ENCODE measurements around the gene PARD6B. TPM values are rescaled to one million over a fixed set of nuclear protein-coding genes. Genes with fewer than 3 reads are reported as not detected.

The PARD6B gene
- total RNA-seq, 2 experiments from 2014 or later, result 4.4 to 6.1 TPM

DNA sequence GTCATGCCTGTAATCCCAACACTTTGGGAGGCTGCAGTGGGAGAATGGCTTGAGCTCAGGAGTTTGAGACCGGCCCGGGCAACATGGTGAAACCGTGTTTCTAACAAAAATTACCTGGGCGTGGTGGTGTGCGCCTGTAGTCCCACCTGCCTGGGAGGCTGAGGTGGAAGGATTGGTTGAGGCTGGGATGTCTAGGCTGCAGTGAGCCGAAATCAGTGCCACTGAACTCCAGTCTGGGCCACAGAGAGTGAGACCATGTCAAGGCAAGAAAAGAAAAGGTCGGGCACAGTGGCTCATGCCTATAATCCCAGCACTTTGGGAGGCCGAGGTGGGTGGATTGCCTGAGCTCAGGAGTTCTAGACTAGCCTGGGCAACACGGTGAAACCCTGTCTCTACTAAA, 55.3 kb downstream of the PARD6B start:
- H3K4me3 ChIP-seq (ENCODE audit: low read depth, low read length, poor library complexity, severe bottlenecking), result no peak overlapping the region
- no peak overlapping the region for H3K27ac ChIP-seq (ENCODE audit: low read depth, low read length, poor library complexity, severe bottlenecking)
- H3K4me2 ChIP-seq (ENCODE audit: low read length), result no peak overlapping the region
- H3K9me3 ChIP-seq (ENCODE audit: low read length), result no peaks in the 10 kb centered on the region
- ChIA-PET POLR2A (no interaction called here), CTCF (ENCODE audit: unreplicated experiment) (interaction anchor here (0.6 kb wide), 1 partner anchor 109 kb away, joined by 3 read pairs; no protein-coding TSS in a partner anchor)
- H3K4me1 ChIP-seq (ENCODE audit: insufficient read depth, low read length, poor library complexity, severe bottlenecking), result peaks cover 24% of the 10 kb centered on the region
- H3K79me2 ChIP-seq (ENCODE audit: insufficient read depth, low read depth, low read length), result no peaks in the 10 kb centered on the region
- no peaks in the 10 kb centered on the region for H3K9me2 ChIP-seq (ENCODE audit: insufficient read depth, low read length)
- intact Hi-C loops (cut with micrococcal nuclease; ENCODE audit: unreplicated experiment), result loop anchor here (10.0 kb wide), 1 partner anchor 122 kb away; no protein-coding TSS in a partner anchor
- H2AFZ ChIP-seq (ENCODE audit: low read length), result no peak overlapping the region
- H3K36me3 ChIP-seq (ENCODE audit: insufficient read depth, low read length), result no peaks in the 10 kb centered on the region
- no peaks in the 10 kb centered on the region for H4K20me1 ChIP-seq (ENCODE audit: insufficient read depth, low read length)
- no peak for DNase-seq (ENCODE audit: low spot score)
- no peak for TF ChIP-seq CTCF (conservative IDR thresholded peaks at IDR 0.05; ENCODE audit: low read length)
- BruUV-seq (replicated peaks), result no TSS peak

- H3K79me2 ChIP-seq (ENCODE audit: insufficient read depth, low read depth, low read length), result no peaks in the 10 kb centered on the region
- CTCF ChIA-PET (ENCODE audit: unreplicated experiment), result no interaction called here
- DNase-seq (ENCODE audit: low spot score), result no peak
- H3K4me3 ChIP-seq (ENCODE audit: low read depth, low read length, poor library complexity, severe bottlenecking), result no peak overlapping the region
- no peaks in the 10 kb centered on the region for H3K9me2 ChIP-seq (ENCODE audit: insufficient read depth, low read length)
- TF ChIP-seq CTCF (conservative IDR thresholded peaks at IDR 0.05; ENCODE audit: low read length) (no peak), EZH2phosphoT487 (IDR thresholded peaks at IDR 0.05; ENCODE audit: borderline replicate concordance, low read depth, low read length) (no peak)
- no peak overlapping the region for H2AFZ ChIP-seq (ENCODE audit: low read length)
- no peaks in the 10 kb centered on the region for H3K9me3 ChIP-seq (ENCODE audit: low read length)
- H3K4me2 ChIP-seq (ENCODE audit: low read length), result no peak overlapping the region
- POLR2A ChIA-PET, result no interaction called here
- H3K4me1 ChIP-seq (ENCODE audit: insufficient read depth, low read length, poor library complexity, severe bottlenecking), result peaks cover 24% of the 10 kb centered on the region
- H3K27ac ChIP-seq (ENCODE audit: low read depth, low read length, poor library complexity, severe bottlenecking), result no peak overlapping the region
- BruUV-seq (replicated peaks), result no TSS peak
- intact Hi-C loops (cut with micrococcal nuclease; ENCODE audit: unreplicated experiment), result loop anchor here (10.0 kb wide), 1 partner anchor 122 kb away; no protein-coding TSS in a partner anchor
- no peaks in the 10 kb centered on the region for H4K20me1 ChIP-seq (ENCODE audit: insufficient read depth, low read length)
- no peaks in the 10 kb centered on the region for H3K36me3 ChIP-seq (ENCODE audit: insufficient read depth, low read length)
These were observed 55.8 kb downstream of the PARD6B start for GRCh38 chr20:50787181-50787580.

DNA sequence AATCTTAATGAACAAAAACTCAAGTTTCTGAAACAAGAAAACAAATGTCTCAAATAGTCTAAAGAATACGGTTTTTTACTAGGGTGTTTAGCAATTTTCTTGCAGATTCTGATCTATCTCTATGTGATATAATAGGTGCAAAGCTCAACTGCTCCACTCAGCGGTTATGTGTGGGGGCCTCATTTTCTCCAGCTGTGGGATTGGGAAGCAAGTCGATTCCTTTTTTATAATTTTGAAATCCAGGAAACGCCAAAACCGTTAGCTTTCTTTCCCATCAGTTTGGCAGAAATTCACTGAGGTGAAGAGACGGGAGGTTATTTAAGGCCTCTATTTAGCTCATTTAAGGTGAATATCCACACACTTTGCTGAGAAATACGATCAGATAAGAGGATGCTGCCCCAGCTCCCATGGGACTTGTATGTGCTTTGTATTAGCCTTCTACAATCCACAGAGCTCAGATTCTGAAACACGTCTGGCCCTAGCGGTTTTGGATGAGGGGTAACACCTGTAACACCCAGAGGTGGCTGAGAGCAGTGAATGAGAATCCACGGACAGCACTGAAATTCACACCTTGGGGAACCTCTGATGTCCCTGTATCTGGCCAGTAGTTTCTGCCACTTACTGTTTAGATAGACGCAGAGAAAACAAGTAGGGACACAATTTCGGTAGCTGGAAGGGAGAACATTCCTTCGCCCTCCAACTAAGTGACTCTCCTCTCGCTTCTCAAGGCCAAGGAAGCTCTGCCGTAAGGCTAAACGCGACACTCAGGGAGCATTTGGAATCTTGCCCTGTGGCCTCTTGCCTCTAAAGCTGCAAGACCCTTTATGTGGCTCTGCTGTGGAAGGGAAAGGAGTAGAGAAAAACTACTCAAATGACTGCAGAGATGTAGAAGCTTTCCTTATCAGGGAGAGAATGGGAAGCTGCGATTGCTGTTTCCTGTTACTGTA, 56.9 kb downstream of the PARD6B start:
- peaks cover 30% of the 10 kb centered on the region for H3K4me1 ChIP-seq (ENCODE audit: insufficient read depth, low read length, poor library complexity, severe bottlenecking)
- no peaks in the 10 kb centered on the region for H3K9me2 ChIP-seq (ENCODE audit: insufficient read depth, low read length)
- intact Hi-C loops (cut with micrococcal nuclease; ENCODE audit: unreplicated experiment), result loop anchor here (10.0 kb wide), 1 partner anchor 124 kb away; no protein-coding TSS in a partner anchor
- no peaks in the 10 kb centered on the region for H4K20me1 ChIP-seq (ENCODE audit: insufficient read depth, low read length)
- no peaks in the 10 kb centered on the region for H3K79me2 ChIP-seq (ENCODE audit: insufficient read depth, low read depth, low read length)
- TF ChIP-seq EZH2phosphoT487 (IDR thresholded peaks at IDR 0.05; ENCODE audit: borderline replicate concordance, low read depth, low read length) (no peak), CTCF (conservative IDR thresholded peaks at IDR 0.05; ENCODE audit: low read length) (peak; percentile 75)
- POLR2A ChIA-PET, result interaction anchor here (0.7 to 1.6 kb wide), 5 partner anchors 9 to 807 kb away, joined by 3 to 6 read pairs (median 4); no protein-coding TSS in a partner anchor
- no peaks in the 10 kb centered on the region for H3K9me3 ChIP-seq (ENCODE audit: low read length)
- DNase-seq (ENCODE audit: low spot score), result peak; percentile 49
- no peak overlapping the region for H3K27ac ChIP-seq (ENCODE audit: low read depth, low read length, poor library complexity, severe bottlenecking)
- CTCF ChIA-PET (ENCODE audit: unreplicated experiment), result no interaction called here
- peak overlapping the region; percentile 14; the same call in 1 of the 2 replicates for H2AFZ ChIP-seq (ENCODE audit: low read length)
- no TSS peak for BruUV-seq (replicated peaks)
- no peaks in the 10 kb centered on the region for H3K36me3 ChIP-seq (ENCODE audit: insufficient read depth, low read length)
- H3K4me2 ChIP-seq (ENCODE audit: low read length), result peak overlapping the region; percentile 41
- H3K4me3 ChIP-seq (ENCODE audit: low read depth, low read length, poor library complexity, severe bottlenecking), result no peak overlapping the region
